Gastrocnemius medialis (tissue), 4 donors: ENCODE data around the gene SEMA3E.

Source experiments
- CTCF ChIP-seq, 5 experiments: fragments of 450-650 bp in 3 of 5; fragments of 200-600 bp in 2 of 5; sonication (generic) in 2 of 5; IDR thresholded peaks in 4 of 5; conservative IDR thresholded peaks in 1 of 5; 1 replicate in 4 of 5; 2 replicates in 1 of 5; pipeline ENCODE4 v1.5.1; 2016 to 2019; ENCODE audit warnings: antibody characterized with exemption in 5 of 5, mild to moderate bottlenecking in 3 of 5, moderate library complexity in 3 of 5
- POLR2A ChIP-seq, 2 donors: fragments of 450-650 bp; IDR thresholded peaks; one replicate each; pipeline ENCODE4 v1.6.1; 2017; ENCODE audit warnings: antibody characterized with exemption in 2 of 2, mild to moderate bottlenecking in 2 of 2, moderate library complexity in 2 of 2

DNA sequence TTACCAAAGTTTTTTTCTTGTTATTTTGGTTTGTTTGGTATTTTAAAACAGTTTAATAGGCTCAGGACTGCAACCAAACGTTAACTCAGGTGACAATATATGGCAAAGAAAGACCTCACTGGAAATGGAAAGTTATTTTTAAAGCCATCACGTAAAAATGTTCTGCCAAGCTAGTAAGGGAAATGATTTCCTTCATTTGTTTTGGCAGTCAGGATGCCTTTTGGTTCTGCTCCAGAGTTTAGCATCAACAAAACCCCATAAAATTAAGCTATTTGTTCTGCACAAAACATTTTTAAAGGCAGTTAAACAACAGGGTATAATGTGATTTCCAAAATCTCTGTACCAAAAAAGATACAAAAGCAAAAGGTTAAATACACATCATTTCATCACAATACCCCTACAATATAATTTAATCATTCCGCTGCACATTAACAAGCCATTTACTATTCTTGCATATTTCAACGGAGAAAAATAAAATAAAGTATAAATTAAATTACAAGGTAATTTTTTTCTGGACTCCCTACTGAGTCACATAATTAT is 172.4 kb downstream of the SEMA3E start:
- TF ChIP-seq POLR2A (IDR thresholded peaks at IDR 0.05): no peak
- no peak for TF ChIP-seq CTCF (IDR thresholded peaks at IDR 0.05 in 4 of 5, conservative IDR thresholded peaks at IDR 0.05 in 1 of 5)
